ENCODE data around the gene MSTN. TPM values are rescaled to one million over a fixed set of nuclear protein-coding genes. Genes with fewer than 3 reads are reported as not detected.

The MSTN gene
- total RNA-seq, 1 experiment from 2014 or later: not detected

DNA sequence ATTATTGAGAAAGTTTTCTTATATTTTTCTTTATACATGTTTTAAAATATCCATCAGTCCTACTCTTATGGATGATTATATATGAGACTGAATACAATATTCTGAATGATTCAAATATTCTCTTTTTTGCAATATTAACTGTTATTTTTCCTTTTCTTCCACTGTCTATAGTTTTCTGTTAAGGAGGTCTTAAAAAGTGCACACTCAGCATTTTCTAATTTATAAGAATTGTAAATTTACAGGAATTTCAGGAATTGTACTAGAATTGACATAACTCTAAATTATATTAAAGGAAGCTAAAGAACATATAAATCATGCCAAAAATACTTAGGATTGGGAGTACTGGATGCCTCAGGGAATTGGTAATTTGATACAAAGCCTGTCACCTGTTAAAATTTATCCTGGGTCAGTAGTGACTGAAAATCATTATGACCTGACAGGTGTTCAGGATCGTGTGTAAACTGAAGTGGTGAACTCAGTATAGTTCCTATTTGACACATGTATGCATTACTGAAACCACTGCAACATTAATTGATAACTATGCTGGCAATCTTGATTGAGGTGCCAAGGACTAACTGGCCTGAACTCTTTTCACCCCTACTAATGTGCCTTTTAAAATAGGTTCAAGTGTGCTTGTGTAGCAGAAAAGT lies 30.4 kb downstream of the MSTN start:
- DNase-seq: no peak
- Mint-ChIP-seq H3K4me3 (no peak overlapping the region), H3K27ac (no peak overlapping the region), H3K4me1 (no peaks in the 10 kb centered on the region), H3K36me3 (ENCODE audit: insufficient read depth in 1 of 3, low read depth in 3 of 3) (no peaks in the 10 kb centered on the region), H3K27me3 (ENCODE audit: low read depth) (no peaks in the 10 kb centered on the region), H3K9me3 (no peaks in the 10 kb centered on the region)
- no peak overlapping the region for H3K4me2 ChIP-seq (ENCODE audit: insufficient read depth, insufficient read length, low read length)
- H3K9me3 ChIP-seq (ENCODE audit: control insufficient read depth, low read depth, low read length): no peaks in the 10 kb centered on the region
- no peaks in the 10 kb centered on the region for H4K20me1 ChIP-seq (ENCODE audit: control insufficient read depth, insufficient read depth, insufficient read length)
- no peak overlapping the region for H2AFZ ChIP-seq (ENCODE audit: low read length)
- no peak overlapping the region for H2BK12ac ChIP-seq (ENCODE audit: insufficient read length, low read depth, low read length)
- no peak overlapping the region for H3T11ph ChIP-seq (ENCODE audit: low read length)
- no peak overlapping the region for H3K27ac ChIP-seq (ENCODE audit: insufficient read length, low read depth, low read length)
- no peak overlapping the region for H4K91ac ChIP-seq (ENCODE audit: insufficient read length, low read depth, low read length)
- TF ChIP-seq, protein P1, sequence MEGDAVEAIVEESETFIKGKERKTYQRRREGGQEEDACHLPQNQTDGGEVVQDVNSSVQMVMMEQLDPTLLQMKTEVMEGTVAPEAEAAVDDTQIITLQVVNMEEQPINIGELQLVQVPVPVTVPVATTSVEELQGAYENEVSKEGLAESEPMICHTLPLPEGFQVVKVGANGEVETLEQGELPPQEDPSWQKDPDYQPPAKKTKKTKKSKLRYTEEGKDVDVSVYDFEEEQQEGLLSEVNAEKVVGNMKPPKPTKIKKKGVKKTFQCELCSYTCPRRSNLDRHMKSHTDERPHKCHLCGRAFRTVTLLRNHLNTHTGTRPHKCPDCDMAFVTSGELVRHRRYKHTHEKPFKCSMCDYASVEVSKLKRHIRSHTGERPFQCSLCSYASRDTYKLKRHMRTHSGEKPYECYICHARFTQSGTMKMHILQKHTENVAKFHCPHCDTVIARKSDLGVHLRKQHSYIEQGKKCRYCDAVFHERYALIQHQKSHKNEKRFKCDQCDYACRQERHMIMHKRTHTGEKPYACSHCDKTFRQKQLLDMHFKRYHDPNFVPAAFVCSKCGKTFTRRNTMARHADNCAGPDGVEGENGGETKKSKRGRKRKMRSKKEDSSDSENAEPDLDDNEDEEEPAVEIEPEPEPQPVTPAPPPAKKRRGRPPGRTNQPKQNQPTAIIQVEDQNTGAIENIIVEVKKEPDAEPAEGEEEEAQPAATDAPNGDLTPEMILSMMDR (conservative IDR thresholded peaks at IDR 0.05): no peak
- H2BK120ac ChIP-seq (ENCODE audit: low read depth, low read length, poor library complexity, severe bottlenecking): no peak overlapping the region
- H3K79me2 ChIP-seq (ENCODE audit: insufficient read depth, low read length): no peaks in the 10 kb centered on the region
- H4K5ac ChIP-seq (ENCODE audit: insufficient read length, low read depth, low read length): no peak overlapping the region
- H2BK20ac ChIP-seq (ENCODE audit: low read depth, low read length, poor library complexity, severe bottlenecking): no peak overlapping the region
- no CpG with 5 or more reads among the region's 1 CpG for WGBS (ENCODE audit: extremely low coverage, insufficient read length, low lambda C conversion rate)
- no peak overlapping the region for H3K9ac ChIP-seq (ENCODE audit: extremely low read depth, insufficient read length, low read length)
- no peak overlapping the region for H3K14ac ChIP-seq (ENCODE audit: insufficient read depth, low read length)
- H2BK5ac ChIP-seq (ENCODE audit: insufficient read length, low read length): no peak overlapping the region
- no peak overlapping the region for H3K23ac ChIP-seq (ENCODE audit: insufficient read length, low read depth, low read length)
- H4K8ac ChIP-seq (replicated peaks; ENCODE audit: insufficient read length, low read depth, low read length): no peak overlapping the region
- H3K27me3 ChIP-seq (ENCODE audit: insufficient read depth, low read length): no peaks in the 10 kb centered on the region
- no peak overlapping the region for H3K18ac ChIP-seq (ENCODE audit: insufficient read length, low read depth, low read length)
- H3K56ac ChIP-seq (ENCODE audit: insufficient read length, low read depth, low read length): no peak overlapping the region
- H3K79me1 ChIP-seq (ENCODE audit: insufficient read depth, low read depth, low read length, poor library complexity, severe bottlenecking): no peaks in the 10 kb centered on the region
- H2AK5ac ChIP-seq (ENCODE audit: insufficient read length, low read length): no peak overlapping the region
- no peak overlapping the region for H2BK15ac ChIP-seq (ENCODE audit: low read depth, low read length)
- H3K4ac ChIP-seq (ENCODE audit: low read depth, low read length): no peak overlapping the region
- no peaks in the 10 kb centered on the region for H3K23me2 ChIP-seq (ENCODE audit: insufficient read length, low read depth, low read length, poor library complexity, severe bottlenecking)
- H3K4me1 ChIP-seq (ENCODE audit: insufficient read depth, low read length): no peaks in the 10 kb centered on the region
